Left lung (tissue), 14 donors: ENCODE measurements around the gene CCDC27. TPM values are rescaled to one million over a fixed set of nuclear protein-coding genes. Genes with fewer than 3 reads are reported as not detected.

Experiments
- ATAC-seq: fragments of 200-7000 bp; cut with Tn5 transposase; one replicate; pipeline ENCODE4 v1.9.1; 2020; ENCODE audit warnings: moderate library complexity
- DNase-seq, 4 donors: peaks; one replicate each; pipeline ENCODE4 v3.0.0-alpha.2; 2013 to 2020
- H3K27ac ChIP-seq, 2 donors: fragments of 200-600 bp; sonication (generic) in 1 of 2; one replicate each; pipeline versions ENCODE4 v1.5.0 to v1.8.0; 2020 to 2021
- H3K27me3 ChIP-seq, 2 donors: fragments of 200-600 bp; sonication (generic) in 1 of 2; one replicate each; pipeline versions ENCODE4 v1.5.0 to v1.8.0; 2020 to 2021
- H3K36me3 ChIP-seq, 2 donors: fragments of 200-600 bp; sonication (generic) in 1 of 2; one replicate each; pipeline versions ENCODE4 v1.5.0 to v1.8.0; 2020 to 2021
- H3K4me1 ChIP-seq, 2 donors: fragments of 200-600 bp; one replicate each; pipeline ENCODE4 v1.8.0; 2021
- H3K4me3 ChIP-seq, 2 donors: fragments of 200-600 bp; sonication (generic) in 1 of 2; one replicate each; pipeline versions ENCODE4 v1.5.0 to v1.8.0; 2020 to 2021; ENCODE audit warnings: mild to moderate bottlenecking in 1 of 2
- H3K9me3 ChIP-seq, 2 donors: fragments of 200-600 bp; sonication (generic) in 1 of 2; one replicate each; pipeline versions ENCODE4 v1.5.0 to v1.8.0; 2020 to 2021
- intact Hi-C, 2 donors: fragments of 100-400 bp; cut with DNase I; formaldehyde crosslinking; loops; one replicate each; pipeline versions ENCODE4 v1.11.2 to v1.14.2; 2022
- long read RNA-seq, 12 donors: library from polyadenylated mRNA in 2 of 12; unstranded in 2 of 12; transcript quantifications; one replicate each; pipeline ENCODE4 v2.0.0 and lab custom pipeline, GENCODE V29; 2019 to 2026
- polyA plus RNA-seq, 6 donors: library from polyadenylated mRNA; unstranded; fragments of 120-200 nt; gene quantifications; one replicate each; pipeline ENCODE4 v1.2.1, GENCODE V29; 2013; ENCODE audit not compliant: insufficient read length in 6 of 6
- total RNA-seq, 2 donors: library from RNA; stranded (reverse); fragmentation: NEBNext Ultra II Directional; extraction: Animal tissue kit (Norgen Biotek cat#: 25700); gene quantifications; one replicate each; pipeline ENCODE4 v1.2.1, GENCODE V29; 2021
- TF ChIP-seq, protein P1 (sequence below), 2 donors: fragments of 200-600 bp; sonication (generic) in 1 of 2; IDR thresholded peaks; one replicate each; pipeline versions ENCODE4 v1.5.0 to v1.8.0; 2021; ENCODE audit warnings: antibody characterized with exemption in 2 of 2
- donor health status: DM: no; HTN: yes; CAD: no.
- donor health status: DM: no; HTN: no; CAD: no.

The CCDC27 gene
- total RNA-seq, result not detected
- under 1 TPM; 0.17 to 0.31 (median 0.25) TPM for polyA plus RNA-seq
- long read RNA-seq, donor 1, result 0 reads
- long read RNA-seq, donor 2, partial matches to known transcripts, result 184 of 184 reads
- long read RNA-seq, donor 2, other reads (novel, unspliced or antisense), result 0 of 184 reads
- long read RNA-seq, donor 3, result 0 reads
- long read RNA-seq, donor 4, result 0 reads
- long read RNA-seq, donor 5, partial matches to known transcripts, result 20 of 32 reads
- long read RNA-seq, donor 5, other reads (novel, unspliced or antisense), result 12 of 32 reads
- long read RNA-seq, donor 6, result 0 reads
- long read RNA-seq, donor 7, result 0 reads
- long read RNA-seq, donor 8, result 0 reads
- long read RNA-seq, donor 9, result 0 reads
- long read RNA-seq, donor 10, result 0 reads
- long read RNA-seq, donor 11, partial matches to known transcripts, result 276 of 299 reads
- long read RNA-seq, donor 11, other reads (novel, unspliced or antisense), result 23 of 299 reads
- long read RNA-seq, donor 12, result 0 reads

DNA sequence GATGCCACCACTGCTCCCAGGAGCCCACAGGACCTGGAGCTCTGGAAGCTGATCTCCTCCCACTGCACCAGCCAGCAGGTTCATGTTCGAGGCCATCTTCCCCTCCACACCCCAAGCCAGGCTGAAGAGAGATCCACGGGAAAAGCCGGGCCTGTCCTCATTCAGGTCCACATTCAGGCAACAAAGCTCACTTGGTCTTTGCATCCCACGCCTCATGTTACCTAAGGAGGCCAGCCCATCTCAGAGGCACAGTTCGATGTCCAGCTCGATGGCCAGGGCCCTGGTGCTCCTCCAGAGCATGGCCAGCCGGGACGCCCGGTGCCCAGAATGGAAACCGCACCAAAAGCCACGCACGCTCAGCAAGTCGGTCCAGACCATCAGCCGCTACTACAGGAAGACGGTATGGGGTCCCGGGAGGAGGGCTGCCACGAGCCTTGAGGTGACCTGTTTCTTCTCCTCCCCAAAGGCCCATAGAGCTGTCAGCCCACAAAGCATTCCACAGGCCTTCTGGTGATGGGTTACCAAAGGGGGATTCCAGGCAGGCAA is at the start of gene CCDC27:
CCDC27 (plus strand) TSS at position 51 of the 546 bp plus-strand sequence; CDS start at position 83, 32 bp downstream.
- Histone ChIP-seq H3K9me3 (no peaks in the 10 kb centered on the region), H3K27me3 (peaks cover 0 to 55% of the 10 kb centered on the region in 2 donors), H3K4me3 (no peak within 1 kb of the TSS), H3K4me1 (peaks cover 4 to 6% of the 10 kb centered on the region in 2 donors), H3K27ac (no peak within 1 kb of the TSS), H3K36me3 (no peaks in the 10 kb centered on the region)
- intact Hi-C loops, result no loop called here
- TF ChIP-seq, protein P1, sequence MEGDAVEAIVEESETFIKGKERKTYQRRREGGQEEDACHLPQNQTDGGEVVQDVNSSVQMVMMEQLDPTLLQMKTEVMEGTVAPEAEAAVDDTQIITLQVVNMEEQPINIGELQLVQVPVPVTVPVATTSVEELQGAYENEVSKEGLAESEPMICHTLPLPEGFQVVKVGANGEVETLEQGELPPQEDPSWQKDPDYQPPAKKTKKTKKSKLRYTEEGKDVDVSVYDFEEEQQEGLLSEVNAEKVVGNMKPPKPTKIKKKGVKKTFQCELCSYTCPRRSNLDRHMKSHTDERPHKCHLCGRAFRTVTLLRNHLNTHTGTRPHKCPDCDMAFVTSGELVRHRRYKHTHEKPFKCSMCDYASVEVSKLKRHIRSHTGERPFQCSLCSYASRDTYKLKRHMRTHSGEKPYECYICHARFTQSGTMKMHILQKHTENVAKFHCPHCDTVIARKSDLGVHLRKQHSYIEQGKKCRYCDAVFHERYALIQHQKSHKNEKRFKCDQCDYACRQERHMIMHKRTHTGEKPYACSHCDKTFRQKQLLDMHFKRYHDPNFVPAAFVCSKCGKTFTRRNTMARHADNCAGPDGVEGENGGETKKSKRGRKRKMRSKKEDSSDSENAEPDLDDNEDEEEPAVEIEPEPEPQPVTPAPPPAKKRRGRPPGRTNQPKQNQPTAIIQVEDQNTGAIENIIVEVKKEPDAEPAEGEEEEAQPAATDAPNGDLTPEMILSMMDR (IDR thresholded peaks at IDR 0.05), result no peak
- DNase-seq, result peak in 1 of 4 donors; percentile 67
- no peak for ATAC-seq

DNA sequence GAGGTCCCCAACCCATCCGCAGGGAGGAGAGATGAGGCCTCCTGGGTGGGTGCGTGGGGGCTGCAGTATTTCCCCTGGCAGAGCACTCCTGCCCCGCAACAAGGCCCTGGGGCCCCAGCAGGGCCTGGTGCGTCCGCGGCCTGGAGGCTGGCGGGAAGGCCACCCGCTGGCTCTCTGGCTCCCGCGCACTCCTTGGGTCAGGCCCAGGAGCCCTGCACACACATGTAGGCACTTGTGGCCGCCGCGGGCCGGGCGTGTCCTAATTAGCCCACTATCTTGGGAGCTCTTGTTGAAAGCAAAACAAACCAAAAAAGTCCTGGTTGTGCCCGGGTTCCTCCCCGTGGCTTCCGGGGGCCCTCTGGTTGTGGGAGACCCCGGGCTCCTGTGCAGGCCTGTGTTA is 49.7 kb upstream of the CCDC27 start:
- DNase-seq, result no peak

GRCh38 chr1:3702990-3703728 is 49.1 kb upstream of the CCDC27 start:
- intact Hi-C loops, result no loop called here
- TF ChIP-seq, protein P1 (IDR thresholded peaks at IDR 0.05), result no peak
- ATAC-seq (peak; percentile 8), DNase-seq (no peak)
- no peaks in the 10 kb centered on the region for H3K36me3 ChIP-seq
- no peaks in the 10 kb centered on the region for H3K4me1 ChIP-seq
- peaks cover 0 to 62% of the 10 kb centered on the region in 2 donors for H3K27me3 ChIP-seq
- no peak overlapping the region for H3K4me3 ChIP-seq
- no peak overlapping the region for H3K27ac ChIP-seq
- no peaks in the 10 kb centered on the region for H3K9me3 ChIP-seq

More for the DNA sequence above, 49.7 kb upstream of the CCDC27 start:
- H3K36me3 ChIP-seq, result no peaks in the 10 kb centered on the region
- H3K9me3 ChIP-seq, result no peaks in the 10 kb centered on the region
- no peaks in the 10 kb centered on the region for H3K4me1 ChIP-seq
- TF ChIP-seq, protein P1 (IDR thresholded peaks at IDR 0.05), result no peak
- no peak overlapping the region for H3K4me3 ChIP-seq
- H3K27ac ChIP-seq, result no peak overlapping the region
- no peak for ATAC-seq
- intact Hi-C loops, result no loop called here
- peaks cover 0 to 62% of the 10 kb centered on the region in 2 donors for H3K27me3 ChIP-seq

DNA sequence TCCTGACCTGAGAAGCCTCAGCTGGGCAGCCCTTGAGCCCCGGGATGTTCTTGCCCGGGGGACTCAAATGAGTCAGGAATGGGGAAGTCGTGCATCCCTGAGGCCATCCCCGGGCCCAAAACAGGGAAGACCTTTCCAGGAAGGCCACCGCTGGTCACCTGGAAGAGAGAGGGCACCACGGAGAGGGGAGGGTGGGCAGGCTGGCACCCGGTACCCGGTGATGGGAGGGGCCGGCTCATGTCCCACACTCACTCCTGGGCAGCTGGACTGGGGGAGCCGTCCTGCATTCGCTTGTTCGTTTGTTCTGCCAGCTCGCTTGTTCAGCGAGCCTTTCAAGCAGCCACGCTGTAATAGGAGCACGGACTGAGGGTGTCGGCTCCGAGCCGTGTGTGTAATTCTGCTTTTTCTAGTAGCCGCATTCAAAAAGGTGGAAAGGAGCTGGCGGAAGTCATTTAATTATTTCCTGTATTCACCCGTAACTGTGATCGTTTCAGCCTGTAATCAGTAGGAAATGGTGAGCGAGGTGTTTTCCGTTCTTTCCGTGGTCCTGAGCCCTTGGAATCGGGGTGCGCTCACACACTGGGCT is 48.4 kb upstream of the CCDC27 start:
- no peak for ATAC-seq
- Histone ChIP-seq H3K27me3 (peaks cover 0 to 62% of the 10 kb centered on the region in 2 donors), H3K36me3 (no peaks in the 10 kb centered on the region), H3K9me3 (no peaks in the 10 kb centered on the region), H3K4me1 (no peaks in the 10 kb centered on the region), H3K4me3 (no peak overlapping the region), H3K27ac (no peak overlapping the region)
- TF ChIP-seq, protein P1 (IDR thresholded peaks at IDR 0.05), result no peak
- no peak for DNase-seq
- intact Hi-C loops, result no loop called here
